Measurements from ENCODE around the gene AK2.

DNA sequence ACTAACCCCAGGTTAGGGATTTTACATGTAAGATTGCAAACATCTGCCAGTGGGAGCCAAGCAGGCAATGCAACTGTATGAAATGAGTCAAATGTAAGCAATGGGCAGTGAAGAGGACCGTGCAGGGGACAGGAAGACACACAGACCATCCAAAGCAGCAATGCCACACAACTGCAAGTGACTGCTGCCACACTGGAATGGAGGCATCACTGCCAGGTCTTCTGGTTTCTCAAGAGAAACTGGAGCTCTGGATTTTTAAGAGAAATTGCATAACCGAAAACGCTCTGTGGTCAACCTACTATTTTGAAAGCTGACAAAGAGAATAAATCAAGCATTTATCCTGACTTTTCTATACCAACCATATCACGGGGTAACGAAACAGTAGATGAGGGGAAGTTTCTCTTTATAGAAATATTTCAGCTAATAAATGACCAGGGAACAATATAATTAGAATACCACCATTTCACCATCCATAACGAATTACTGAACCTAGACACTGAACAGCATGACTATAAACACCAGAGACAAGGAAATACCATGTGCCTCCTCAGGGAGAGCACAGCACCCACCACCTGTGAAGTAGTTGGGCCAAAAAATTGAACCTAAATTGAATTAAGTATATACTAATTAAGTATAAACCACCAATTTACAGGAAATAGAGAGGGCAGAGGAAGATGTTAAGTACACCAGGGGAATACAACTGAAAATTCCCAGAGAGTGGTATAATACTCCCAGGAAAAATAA lies 4.4 kb downstream of the AK2 start:
- no peak for TF ChIP-seq ZFX (IDR thresholded peaks at IDR 0.05)
- no peak for TF ChIP-seq CTCF (conservative IDR thresholded peaks at IDR 0.05)
